H9 (cell line): ENCODE results near the gene SLAIN1. TPM values are rescaled to one million over a fixed set of nuclear protein-coding genes. Genes with fewer than 3 reads are reported as not detected.

ENCODE experiments used
- DNase-seq: peaks from one replicate; pipeline ENCODE4 v3.0.0-alpha.2; 2017
- H2AFZ ChIP-seq: one replicate; pipeline ENCODE4 v1.6.1; 2013; ENCODE audit warnings: mild to moderate bottlenecking, low read length, control low read depth, moderate library complexity
- H2AK5ac ChIP-seq: 2 replicates; pipeline ENCODE4 v1.6.1; 2013; ENCODE audit warnings: low read length, control low read depth, mixed read lengths; ENCODE audit not compliant: insufficient read length
- H2BK120ac ChIP-seq: one replicate; pipeline ENCODE4 v1.6.1; 2013; ENCODE audit warnings: low read depth, mild to moderate bottlenecking, low read length, control low read depth, inconsistent platforms; ENCODE audit not compliant: poor library complexity, severe bottlenecking
- H2BK12ac ChIP-seq: 2 replicates; pipeline ENCODE4 v1.6.1; 2013; ENCODE audit warnings: low read length, control low read depth, mixed read lengths, low read depth; ENCODE audit not compliant: insufficient read length
- H2BK15ac ChIP-seq: 2 replicates; pipeline ENCODE4 v1.6.1; 2013; ENCODE audit warnings: low read depth, low read length, control low read depth
- H2BK20ac ChIP-seq: one replicate; pipeline ENCODE4 v1.6.1; 2013; ENCODE audit warnings: low read depth, mild to moderate bottlenecking, low read length, control low read depth, inconsistent platforms; ENCODE audit not compliant: poor library complexity, severe bottlenecking
- H2BK5ac ChIP-seq: 2 replicates; pipeline ENCODE4 v1.6.1; 2013; ENCODE audit warnings: low read length, control low read depth, mixed read lengths; ENCODE audit not compliant: insufficient read length
- H3K14ac ChIP-seq: 2 replicates; pipeline ENCODE4 v1.6.1; 2013; ENCODE audit warnings: low read length, control low read depth; ENCODE audit not compliant: insufficient read depth
- H3K18ac ChIP-seq: 2 replicates; pipeline ENCODE4 v1.6.1; 2013; ENCODE audit warnings: low read depth, mild to moderate bottlenecking, mixed read lengths, low read length, control low read depth; ENCODE audit not compliant: insufficient read length
- H3K23ac ChIP-seq: 2 replicates; pipeline ENCODE4 v1.6.1; 2013; ENCODE audit warnings: low read length, control low read depth, mixed read lengths, low read depth; ENCODE audit not compliant: insufficient read length
- H3K23me2 ChIP-seq: 2 replicates; pipeline ENCODE4 v1.6.1; 2013; ENCODE audit warnings: low read depth, mild to moderate bottlenecking, mixed read lengths, low read length, control low read depth; ENCODE audit not compliant: insufficient read length, poor library complexity, severe bottlenecking
- H3K27ac ChIP-seq: 2 replicates; pipeline ENCODE4 v1.5.1; 2013; ENCODE audit warnings: low read length, control low read depth, mixed read lengths, low read depth; ENCODE audit not compliant: insufficient read length
- H3K27me3 ChIP-seq: 2 replicates; pipeline ENCODE4 v1.6.1; 2013; ENCODE audit warnings: low read length, control low read depth, inconsistent platforms; ENCODE audit not compliant: insufficient read depth
- H3K4ac ChIP-seq: 2 replicates; pipeline ENCODE4 v1.6.1; 2013; ENCODE audit warnings: low read depth, mild to moderate bottlenecking, control low read depth, inconsistent platforms, low read length, moderate library complexity
- H3K4me1 ChIP-seq: 2 replicates; pipeline ENCODE4 v1.6.1; 2013; ENCODE audit warnings: low read length, control low read depth, inconsistent platforms; ENCODE audit not compliant: insufficient read depth
- H3K4me2 ChIP-seq: 2 replicates; pipeline ENCODE4 v1.6.1; 2013; ENCODE audit warnings: low read length, control low read depth, mixed read lengths; ENCODE audit not compliant: insufficient read length, insufficient read depth
- H3K56ac ChIP-seq: 2 replicates; pipeline ENCODE4 v1.6.1; 2013; ENCODE audit warnings: low read depth, mild to moderate bottlenecking, mixed read lengths, low read length, control low read depth; ENCODE audit not compliant: insufficient read length
- H3K79me1 ChIP-seq: 2 replicates; pipeline ENCODE4 v1.6.1; 2013; ENCODE audit warnings: low read depth, mild to moderate bottlenecking, moderate library complexity, low read length, control low read depth, inconsistent platforms; ENCODE audit not compliant: insufficient read depth, poor library complexity, severe bottlenecking
- H3K79me2 ChIP-seq: 2 replicates; pipeline ENCODE4 v1.6.1; 2013; ENCODE audit warnings: low read length, control low read depth, inconsistent platforms; ENCODE audit not compliant: insufficient read depth
- H3K9ac ChIP-seq: 2 replicates; pipeline ENCODE4 v1.6.1; 2013; ENCODE audit warnings: low read length, control low read depth, mixed read lengths; ENCODE audit not compliant: insufficient read length; ENCODE audit errors: extremely low read depth
- H3K9me3 ChIP-seq: one replicate; pipeline ENCODE4 v1.6.1; 2013; ENCODE audit warnings: low read depth, low read length, inconsistent platforms; ENCODE audit not compliant: control insufficient read depth
- H3T11ph ChIP-seq: one replicate; pipeline ENCODE4 v1.6.1; 2013; ENCODE audit warnings: mild to moderate bottlenecking, low read length, control low read depth, inconsistent platforms
- H4K20me1 ChIP-seq: one replicate; pipeline ENCODE4 v1.6.1; 2013; ENCODE audit not compliant: control insufficient read depth, insufficient read length, insufficient read depth
- H4K5ac ChIP-seq: 2 replicates; pipeline ENCODE4 v1.6.1; 2013; ENCODE audit warnings: low read depth, mild to moderate bottlenecking, mixed read lengths, low read length, control low read depth; ENCODE audit not compliant: insufficient read length
- H4K8ac ChIP-seq: replicated peaks from 2 replicates; pipeline ENCODE4 v1.6.1; 2013; ENCODE audit warnings: low read length, control low read depth, mixed read lengths, low read depth; ENCODE audit not compliant: insufficient read length
- H4K91ac ChIP-seq: 2 replicates; pipeline ENCODE4 v1.6.1; 2013; ENCODE audit warnings: low read depth, mild to moderate bottlenecking, moderate library complexity, mixed read lengths, low read length, control low read depth; ENCODE audit not compliant: insufficient read length
- H3K27ac Mint-ChIP-seq, 3 experiments: 2 replicates in 2 of 3; 3 replicates in 1 of 3; pipeline ENCODE4 v1.8.0; 2020 to 2021; ENCODE audit warnings: mixed read lengths in 3 of 3, mild to moderate bottlenecking in 1 of 3, moderate library complexity in 1 of 3
- H3K27me3 Mint-ChIP-seq: 2 replicates; pipeline ENCODE4 v1.8.0; 2021; ENCODE audit warnings: low read depth, mild to moderate bottlenecking, moderate library complexity, mixed read lengths
- H3K36me3 Mint-ChIP-seq, 3 experiments: 2 replicates in 2 of 3; 3 replicates in 1 of 3; pipeline ENCODE4 v1.8.0; 2020 to 2021; ENCODE audit warnings: low read depth in 3 of 3, mixed read lengths in 3 of 3; ENCODE audit not compliant: insufficient read depth in 1 of 3
- H3K4me1 Mint-ChIP-seq, 2 experiments: 2 replicates each; pipeline ENCODE4 v1.8.0; 2020; ENCODE audit warnings: mixed read lengths in 2 of 2
- H3K4me3 Mint-ChIP-seq, 2 experiments: 2 replicates in 1 of 2; 3 replicates in 1 of 2; pipeline ENCODE4 v1.8.0; 2020 to 2021; ENCODE audit warnings: mild to moderate bottlenecking in 2 of 2, mixed read lengths in 2 of 2, moderate library complexity in 1 of 2
- H3K9me3 Mint-ChIP-seq, 2 experiments: 2 replicates in 1 of 2; 3 replicates in 1 of 2; pipeline ENCODE4 v1.8.0; 2020; ENCODE audit warnings: mild to moderate bottlenecking in 2 of 2, mixed read lengths in 2 of 2, moderate library complexity in 1 of 2
- WGBS: extraction: QIAGEN DNeasy Blood & Tissue Kit; methylation state at CpG from one replicate; pipeline ENCODE4 v1.1.7; 2013; ENCODE audit warnings: missing lambda C conversion rate, low lambda C conversion rate, mixed read lengths; ENCODE audit not compliant: insufficient read length; ENCODE audit errors: extremely low coverage; 5-methylcytosine and 5-hydroxymethylcytosine counted together
- long read RNA-seq: library from polyadenylated mRNA; unstranded; transcript quantifications from one replicate; pipeline ENCODE4 v2.0.0, GENCODE V29; 2020
- total RNA-seq: library from RNA; stranded (reverse); gene quantifications from 2 replicates; pipeline ENCODE4 v1.2.1, GENCODE V29; 2021
- TF ChIP-seq, protein P1 (sequence below): fragments of 200-600 bp; sonication (generic); conservative IDR thresholded peaks from 3 replicates; pipeline ENCODE4 v1.8.0; 2021; ENCODE audit warnings: antibody characterized with exemption, mild to moderate bottlenecking

The SLAIN1 gene
- total RNA-seq = 23.2 and 23.4 TPM in 2 replicates
- long read RNA-seq, partial matches to known transcripts = 7 of 9 reads
- long read RNA-seq, other reads (novel, unspliced or antisense) = 2 of 9 reads

DNA sequence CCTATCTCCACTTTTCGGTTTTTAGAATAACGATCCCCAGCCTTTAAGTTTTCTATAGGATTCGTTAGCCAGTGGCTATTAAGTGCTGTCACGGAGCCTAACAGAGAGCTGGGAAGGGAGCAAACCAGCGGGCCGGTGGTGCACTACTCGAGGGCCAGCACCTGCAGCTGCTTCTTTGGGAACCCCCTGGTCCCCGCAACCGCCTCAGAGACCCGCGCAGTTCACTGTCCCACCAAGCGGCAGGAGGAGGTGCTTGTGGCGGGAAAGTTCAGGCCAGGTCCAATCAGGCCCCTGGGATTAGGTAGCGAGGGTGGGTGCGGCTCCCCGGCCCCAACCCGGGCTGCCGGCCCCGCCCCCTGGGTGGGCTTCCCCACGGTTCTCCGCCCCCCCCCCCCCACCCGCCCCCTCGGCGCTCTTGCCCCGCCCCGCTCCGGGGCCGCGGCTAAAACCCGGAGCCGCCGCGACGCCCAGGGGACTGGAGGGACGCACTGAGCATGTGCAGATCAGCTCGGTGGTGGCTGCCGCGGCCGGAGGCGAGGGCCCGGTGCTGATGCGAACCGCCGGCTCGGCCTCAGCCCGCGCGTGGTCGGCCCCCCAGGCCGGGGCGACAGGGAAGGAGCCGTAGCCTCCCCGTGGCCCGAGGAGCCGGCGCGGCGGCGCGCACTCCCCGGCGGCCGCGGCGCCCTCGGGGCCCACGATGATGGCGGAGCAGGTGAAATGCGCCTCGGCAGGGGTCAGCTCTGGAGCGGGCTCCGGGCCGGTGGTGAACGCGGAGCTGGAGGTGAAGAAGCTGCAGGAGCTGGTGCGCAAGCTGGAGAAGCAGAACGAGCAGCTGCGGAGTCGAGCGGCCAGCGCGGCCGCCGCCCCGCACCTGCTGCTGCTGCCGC, at the start of gene SLAIN1:
Gene SLAIN1, plus strand, starts transcription at position 471 of the 887 bp plus-strand sequence. Its CDS starts 227 bp downstream, at position 698.
- no peak within 1 kb of the TSS for H2BK12ac ChIP-seq
- H4K8ac ChIP-seq = no peak within 1 kb of the TSS
- H3K27ac ChIP-seq = no peak within 1 kb of the TSS
- H3K27ac Mint-ChIP-seq = peak within 1 kb of the TSS in 2 of 3 experiments; percentile 70 to 85; a peak in 2 of 7 replicates
- peaks cover 2 to 3% (median 3%) of the 10 kb centered on the region in 3 experiments; a peak in 5 of 7 replicates for H3K36me3 Mint-ChIP-seq
- H2BK120ac ChIP-seq = no peak within 1 kb of the TSS
- H3K18ac ChIP-seq = peak within 1 kb of the TSS; percentile 82
- H3K4ac ChIP-seq = no peak within 1 kb of the TSS
- no peak within 1 kb of the TSS for H4K5ac ChIP-seq
- peaks cover 16% of the 10 kb centered on the region for H3K27me3 Mint-ChIP-seq
- TF ChIP-seq, protein P1, sequence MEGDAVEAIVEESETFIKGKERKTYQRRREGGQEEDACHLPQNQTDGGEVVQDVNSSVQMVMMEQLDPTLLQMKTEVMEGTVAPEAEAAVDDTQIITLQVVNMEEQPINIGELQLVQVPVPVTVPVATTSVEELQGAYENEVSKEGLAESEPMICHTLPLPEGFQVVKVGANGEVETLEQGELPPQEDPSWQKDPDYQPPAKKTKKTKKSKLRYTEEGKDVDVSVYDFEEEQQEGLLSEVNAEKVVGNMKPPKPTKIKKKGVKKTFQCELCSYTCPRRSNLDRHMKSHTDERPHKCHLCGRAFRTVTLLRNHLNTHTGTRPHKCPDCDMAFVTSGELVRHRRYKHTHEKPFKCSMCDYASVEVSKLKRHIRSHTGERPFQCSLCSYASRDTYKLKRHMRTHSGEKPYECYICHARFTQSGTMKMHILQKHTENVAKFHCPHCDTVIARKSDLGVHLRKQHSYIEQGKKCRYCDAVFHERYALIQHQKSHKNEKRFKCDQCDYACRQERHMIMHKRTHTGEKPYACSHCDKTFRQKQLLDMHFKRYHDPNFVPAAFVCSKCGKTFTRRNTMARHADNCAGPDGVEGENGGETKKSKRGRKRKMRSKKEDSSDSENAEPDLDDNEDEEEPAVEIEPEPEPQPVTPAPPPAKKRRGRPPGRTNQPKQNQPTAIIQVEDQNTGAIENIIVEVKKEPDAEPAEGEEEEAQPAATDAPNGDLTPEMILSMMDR = no peak
- peak within 1 kb of the TSS; percentile 99 for H3K4me2 ChIP-seq
- peak within 1 kb of the TSS; percentile 77 for H3K9ac ChIP-seq
- no peaks in the 10 kb centered on the region for H4K20me1 ChIP-seq
- no peak within 1 kb of the TSS for H2BK5ac ChIP-seq
- H3K23me2 ChIP-seq = peaks cover 5% of the 10 kb centered on the region
- WGBS = no CpG with 5 or more reads among the region's 86 CpGs
- no peak within 1 kb of the TSS for H4K91ac ChIP-seq
- no peak within 1 kb of the TSS for H3K23ac ChIP-seq
- no peaks in the 10 kb centered on the region for H3K79me1 ChIP-seq
- peaks cover 8% of the 10 kb centered on the region; the same call in 1 of the 2 replicates for H3K79me2 ChIP-seq
- H2BK20ac ChIP-seq = peak within 1 kb of the TSS; percentile 92
- H3K4me3 Mint-ChIP-seq = peak within 1 kb of the TSS; percentile 86 to 100
- DNase-seq = peak; percentile 96
- no peaks in the 10 kb centered on the region; a peak in 2 of 5 replicates for H3K9me3 Mint-ChIP-seq
- H2AK5ac ChIP-seq = no peak within 1 kb of the TSS
- H3K4me1 Mint-ChIP-seq = peaks cover 31 to 36% of the 10 kb centered on the region in 2 experiments
- H2BK15ac ChIP-seq = no peak within 1 kb of the TSS
- H2AFZ ChIP-seq = peak within 1 kb of the TSS; percentile 58
- H3K56ac ChIP-seq = no peak within 1 kb of the TSS
- H3K4me1 ChIP-seq = peaks cover 2% of the 10 kb centered on the region; the same call in 1 of the 2 replicates
- no peaks in the 10 kb centered on the region for H3K9me3 ChIP-seq
- no peak within 1 kb of the TSS for H3T11ph ChIP-seq
- H3K14ac ChIP-seq = peak within 1 kb of the TSS; percentile 90
- H3K27me3 ChIP-seq = no peaks in the 10 kb centered on the region
